Fibroblast of the aortic adventitia (primary cell): ENCODE measurements around the gene FBLN2. TPM values are rescaled to one million over a fixed set of nuclear protein-coding genes. Genes with fewer than 3 reads are reported as not detected.

Source experiments
- DNase-seq: peaks from one replicate; pipeline ENCODE4 v3.0.0-alpha.2; 2010; ENCODE audit warnings: low read depth
- H3K4me3 ChIP-seq: 2 replicates; pipeline ENCODE4 v1.5.1; 2011; ENCODE audit warnings: low read depth, mild to moderate bottlenecking, control low read depth, low read length, moderate library complexity
- CTCF ChIP-seq: IDR thresholded peaks from 2 replicates; pipeline ENCODE4 v1.5.1; 2011; ENCODE audit warnings: mild to moderate bottlenecking, low read length, control low read depth, inconsistent platforms; ENCODE audit not compliant: insufficient read depth
- total RNA-seq: library from RNA; depleted of rRNA; stranded (reverse); fragments of >200 nt; gene quantifications from 2 replicates; pipeline ENCODE4 v1.2.3, GENCODE V29; 2012; ENCODE audit warnings: low replicate concordance

The FBLN2 gene
- total RNA-seq, 1 donor = 452 TPM

GRCh38 chr3:13601692-13602080, 52.8 kb downstream of the FBLN2 start:
- no peak for TF ChIP-seq CTCF
- no peak for DNase-seq
- no peak overlapping the region for H3K4me3 ChIP-seq

- no peak for DNase-seq
- no peak overlapping the region for H3K4me3 ChIP-seq
- no peak for TF ChIP-seq CTCF
Observed at GRCh38 chr3:13605555-13605954, 56.6 kb downstream of the FBLN2 start.

GRCh38 chr3:13607821-13608597, 59.1 kb downstream of the FBLN2 start:
- no peak for TF ChIP-seq CTCF
- no peak overlapping the region for H3K4me3 ChIP-seq
- peak; percentile 43 for DNase-seq

GRCh38 chr3:13608969-13609725, 60.2 kb downstream of the FBLN2 start:
- no peak for DNase-seq
- H3K4me3 ChIP-seq = no peak overlapping the region
- no peak for TF ChIP-seq CTCF

- no peak overlapping the region for H3K4me3 ChIP-seq
- TF ChIP-seq CTCF = no peak
- no peak for DNase-seq
Observed at GRCh38 chr3:13610006-13610570, 61.2 kb downstream of the FBLN2 start.

- no peak overlapping the region for H3K4me3 ChIP-seq
- no peak for DNase-seq
- TF ChIP-seq CTCF = no peak
Observed at GRCh38 chr3:13611221-13611620, 62.3 kb downstream of the FBLN2 start.
